ENCODE data around the gene PLIN1. TPM values are rescaled to one million over a fixed set of nuclear protein-coding genes. Genes with fewer than 3 reads are reported as not detected.

PLIN1 gene
- total RNA-seq, 1 donor from 2014 or later = 0.14 TPM

GRCh38 chr15:89724621-89725020 lies 45.5 kb upstream of the PLIN1 start:
- peaks cover 2% of the 10 kb centered on the region for H3K9me3 Mint-ChIP-seq (ENCODE audit: unreplicated experiment)
- H3K9ac ChIP-seq (ENCODE audit: low read length) = no peak overlapping the region
- H3K4me1 Mint-ChIP-seq (ENCODE audit: low read depth, unreplicated experiment) = no peaks in the 10 kb centered on the region
- FAIRE-seq (no peak), DNase-seq (ENCODE audit: low read depth) (no peak)
- no peaks in the 10 kb centered on the region for H3K79me2 ChIP-seq (ENCODE audit: insufficient read depth, low read length)
- no peak overlapping the region for H3K27ac ChIP-seq (ENCODE audit: low read depth, low read length)
- H3K9me3 ChIP-seq (ENCODE audit: insufficient read depth, low read depth, low read length) = peaks cover 3% of the 10 kb centered on the region
- no peak overlapping the region for H2AFZ ChIP-seq (ENCODE audit: low read depth, low read length)
- no peak overlapping the region for H3K4me3 ChIP-seq (ENCODE audit: insufficient read depth, low read depth, low read length)
- no peaks in the 10 kb centered on the region for H3K36me3 Mint-ChIP-seq (ENCODE audit: low read depth, unreplicated experiment)
- H3K4me1 ChIP-seq (ENCODE audit: insufficient read depth, low read length) = no peaks in the 10 kb centered on the region
- H3K36me3 ChIP-seq (ENCODE audit: insufficient read depth, low read length) = no peaks in the 10 kb centered on the region
- H3K4me3 Mint-ChIP-seq (ENCODE audit: unreplicated experiment) = no peak overlapping the region
- peaks cover 23% of the 10 kb centered on the region for H3K27me3 Mint-ChIP-seq (ENCODE audit: low read depth, unreplicated experiment)
- H4K20me1 ChIP-seq (ENCODE audit: insufficient read depth, low read length) = no peaks in the 10 kb centered on the region
- H3K27ac Mint-ChIP-seq (ENCODE audit: unreplicated experiment) = no peak overlapping the region
- TF ChIP-seq EZH2 (IDR thresholded peaks at IDR 0.05; ENCODE audit: insufficient read depth, low read length) (no peak), CTCF (IDR thresholded peaks at IDR 0.05; ENCODE audit: insufficient read depth, low read depth, low read length) (no peak)
- H3K4me2 ChIP-seq (ENCODE audit: low read length) = no peak overlapping the region
- peaks cover 17% of the 10 kb centered on the region for H3K27me3 ChIP-seq (ENCODE audit: insufficient read depth, low read length)

GRCh38 chr15:89723031-89723430 lies 43.9 kb upstream of the PLIN1 start:
- Mint-ChIP-seq H3K9me3 (ENCODE audit: unreplicated experiment) (peaks cover 2% of the 10 kb centered on the region), H3K27me3 (ENCODE audit: low read depth, unreplicated experiment) (peaks cover 11% of the 10 kb centered on the region), H3K27ac (ENCODE audit: unreplicated experiment) (no peak overlapping the region), H3K4me1 (ENCODE audit: low read depth, unreplicated experiment) (no peaks in the 10 kb centered on the region), H3K36me3 (ENCODE audit: low read depth, unreplicated experiment) (no peaks in the 10 kb centered on the region), H3K4me3 (ENCODE audit: unreplicated experiment) (no peak overlapping the region)
- no peak overlapping the region for H3K9ac ChIP-seq (ENCODE audit: low read length)
- TF ChIP-seq CTCF (IDR thresholded peaks at IDR 0.05; ENCODE audit: insufficient read depth, low read depth, low read length) = no peak
- no peak overlapping the region for H3K4me2 ChIP-seq (ENCODE audit: low read length)
- H3K4me3 ChIP-seq (ENCODE audit: insufficient read depth, low read depth, low read length) = no peak overlapping the region
- peaks cover 8% of the 10 kb centered on the region for H3K27me3 ChIP-seq (ENCODE audit: insufficient read depth, low read length)
- H2AFZ ChIP-seq (ENCODE audit: low read depth, low read length) = no peak overlapping the region
- no peak for FAIRE-seq
- no peaks in the 10 kb centered on the region for H3K4me1 ChIP-seq (ENCODE audit: insufficient read depth, low read length)
- no peaks in the 10 kb centered on the region for H3K36me3 ChIP-seq (ENCODE audit: insufficient read depth, low read length)
- no peaks in the 10 kb centered on the region for H4K20me1 ChIP-seq (ENCODE audit: insufficient read depth, low read length)
- H3K27ac ChIP-seq (ENCODE audit: low read depth, low read length) = no peak overlapping the region
- peaks cover 3% of the 10 kb centered on the region for H3K9me3 ChIP-seq (ENCODE audit: insufficient read depth, low read depth, low read length)
- DNase-seq (ENCODE audit: low read depth) = no peak
- H3K79me2 ChIP-seq (ENCODE audit: insufficient read depth, low read length) = no peaks in the 10 kb centered on the region

DNA sequence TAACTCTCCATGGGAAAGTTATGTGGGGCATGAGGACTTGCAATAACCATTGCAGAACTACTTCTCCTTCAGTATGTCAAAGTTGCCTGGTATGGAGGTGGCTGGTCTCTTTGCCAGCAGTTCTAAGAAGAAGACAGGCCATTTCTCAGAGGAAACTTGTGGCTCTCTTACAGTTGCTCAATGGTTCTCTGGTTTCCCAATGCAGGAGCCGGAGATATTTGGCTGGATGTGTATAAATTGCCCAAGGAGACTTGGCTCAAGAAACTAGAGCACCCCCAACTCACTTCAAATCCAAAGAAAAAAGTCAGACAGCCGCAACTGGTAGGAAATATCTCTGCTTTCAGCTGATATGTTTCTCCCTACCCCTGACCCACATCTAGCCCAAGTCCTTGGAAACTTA lies 35.6 kb upstream of the PLIN1 start:
- Histone ChIP-seq H3K4me3 (ENCODE audit: insufficient read depth, low read depth, low read length) (no peak overlapping the region), H3K9ac (ENCODE audit: low read length) (no peak overlapping the region), H3K4me1 (ENCODE audit: insufficient read depth, low read length) (no peaks in the 10 kb centered on the region), H4K20me1 (ENCODE audit: insufficient read depth, low read length) (no peaks in the 10 kb centered on the region), H3K36me3 (ENCODE audit: insufficient read depth, low read length) (no peaks in the 10 kb centered on the region), H3K27me3 (ENCODE audit: insufficient read depth, low read length) (peaks cover 5% of the 10 kb centered on the region), H3K4me2 (ENCODE audit: low read length) (no peak overlapping the region), H3K79me2 (ENCODE audit: insufficient read depth, low read length) (no peaks in the 10 kb centered on the region), H3K27ac (ENCODE audit: low read depth, low read length) (no peak overlapping the region), H2AFZ (ENCODE audit: low read depth, low read length) (no peak overlapping the region), H3K9me3 (ENCODE audit: insufficient read depth, low read depth, low read length) (no peaks in the 10 kb centered on the region)
- no peaks in the 10 kb centered on the region for H3K4me1 Mint-ChIP-seq (ENCODE audit: low read depth, unreplicated experiment)
- no peak overlapping the region for H3K27ac Mint-ChIP-seq (ENCODE audit: unreplicated experiment)
- no peak overlapping the region for H3K4me3 Mint-ChIP-seq (ENCODE audit: unreplicated experiment)
- FAIRE-seq (no peak), DNase-seq (ENCODE audit: low read depth) (no peak)
- no peaks in the 10 kb centered on the region for H3K36me3 Mint-ChIP-seq (ENCODE audit: low read depth, unreplicated experiment)
- no peaks in the 10 kb centered on the region for H3K9me3 Mint-ChIP-seq (ENCODE audit: unreplicated experiment)
- no peak for TF ChIP-seq CTCF (IDR thresholded peaks at IDR 0.05; ENCODE audit: insufficient read depth, low read depth, low read length)
- TF ChIP-seq EZH2 (IDR thresholded peaks at IDR 0.05; ENCODE audit: insufficient read depth, low read length) = no peak
- H3K27me3 Mint-ChIP-seq (ENCODE audit: low read depth, unreplicated experiment) = peaks cover 2% of the 10 kb centered on the region
